HG03457 (cell line): Measurements from ENCODE around the gene GHR.
"Not testable (repeated sequence)": the region's sequence is repeated elsewhere in the genome, so short reads cannot be mapped to it uniquely, and the experiment has no call there.

Experiments used
- ATAC-seq: cut with Tn5 transposase; IDR thresholded peaks from one replicate; pipeline ENCODE4 v1.9.1; 2021; ENCODE audit warnings: moderate number of reproducible peaks; ENCODE audit not compliant: unreplicated experiment

Gene GHR

DNA sequence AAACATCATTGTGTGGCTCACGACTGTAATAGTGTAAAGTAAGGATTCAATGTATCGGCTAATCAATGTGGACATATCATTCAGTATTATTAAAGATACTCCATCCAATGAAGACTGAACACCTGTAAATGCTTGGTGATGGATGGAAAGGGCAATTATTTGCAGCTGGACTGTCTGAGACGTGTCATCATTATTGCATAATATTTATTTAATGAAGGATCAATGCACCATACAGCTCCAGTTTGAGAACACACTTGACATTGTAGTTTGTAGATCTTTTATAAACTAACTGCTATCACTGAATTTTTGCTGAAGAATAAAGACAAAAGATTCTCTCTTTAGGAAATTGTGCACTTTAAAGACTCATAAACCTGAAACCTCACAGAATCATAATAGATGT lies 215.7 kb downstream of the GHR start:
- ATAC-seq: no peak

DNA sequence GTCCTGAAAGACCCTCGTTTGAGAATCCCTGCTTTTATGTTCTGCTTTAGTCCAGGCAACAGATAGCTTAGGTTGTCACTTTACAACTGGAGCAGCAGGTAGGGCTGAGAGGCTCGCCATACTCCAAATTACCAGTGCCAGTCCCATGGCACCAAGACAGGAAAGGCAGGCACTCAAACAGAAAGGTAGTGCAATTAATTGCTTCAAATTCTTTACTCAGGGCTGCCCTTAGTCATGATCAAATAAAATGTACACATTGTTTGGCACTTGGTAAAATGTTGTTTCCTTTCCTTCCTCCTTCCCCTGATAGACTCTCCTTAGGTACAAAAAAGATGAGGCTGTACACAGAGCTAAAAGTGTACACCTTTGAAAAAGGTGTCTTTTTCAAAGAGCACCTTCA lies 217.6 kb downstream of the GHR start:
- ATAC-seq: no peak

DNA sequence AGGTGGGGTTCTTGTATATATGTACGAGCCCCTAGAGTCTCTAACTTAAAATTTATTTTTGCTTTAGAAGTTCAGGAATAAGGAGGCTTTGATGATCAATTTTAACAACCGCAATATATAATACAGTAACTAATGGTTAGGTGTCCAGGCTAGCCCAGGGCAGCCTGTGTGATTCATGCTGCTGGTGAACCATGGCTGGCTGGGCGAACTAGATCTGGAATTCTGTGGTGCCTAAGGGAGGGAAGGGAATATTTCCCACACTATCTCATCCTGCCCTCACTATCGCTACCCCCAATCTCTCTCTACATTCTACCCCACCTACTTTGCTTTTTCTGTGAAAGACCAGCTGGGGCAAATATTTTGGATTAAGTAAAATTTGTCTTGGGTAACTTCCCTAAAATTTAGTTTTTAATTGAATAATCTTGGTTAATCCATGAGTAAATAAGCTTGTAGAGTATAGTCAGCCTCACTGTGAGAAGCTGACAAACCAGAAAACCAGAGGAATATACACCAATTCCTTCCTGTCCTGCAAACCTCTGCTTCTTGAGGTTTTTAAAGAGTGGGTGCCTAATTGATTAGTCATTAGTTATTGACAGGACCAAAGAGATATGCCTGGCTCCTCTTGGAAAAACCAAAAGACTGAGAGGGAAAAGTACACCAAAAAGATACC lies 218.2 kb downstream of the GHR start:
- no peak for ATAC-seq

DNA sequence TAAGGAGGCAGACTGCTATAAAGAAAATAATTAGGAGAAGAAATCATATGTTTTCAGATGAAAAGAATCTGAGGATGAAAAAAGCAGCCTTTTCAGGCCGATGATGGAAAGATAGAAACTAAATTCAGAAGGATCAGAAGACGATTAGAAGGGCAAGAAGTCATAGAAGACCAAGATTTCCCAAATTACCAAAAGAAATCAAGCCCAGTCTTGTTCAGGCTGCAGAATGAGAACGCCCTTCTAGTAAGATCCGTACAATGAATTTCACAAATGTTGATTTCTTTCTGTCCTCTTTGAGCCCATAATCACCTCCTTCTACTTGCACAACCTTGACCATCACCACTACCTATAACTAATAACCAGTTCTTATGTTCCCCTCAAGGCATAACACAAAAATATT lies 218.8 kb downstream of the GHR start:
- no peak for ATAC-seq

DNA sequence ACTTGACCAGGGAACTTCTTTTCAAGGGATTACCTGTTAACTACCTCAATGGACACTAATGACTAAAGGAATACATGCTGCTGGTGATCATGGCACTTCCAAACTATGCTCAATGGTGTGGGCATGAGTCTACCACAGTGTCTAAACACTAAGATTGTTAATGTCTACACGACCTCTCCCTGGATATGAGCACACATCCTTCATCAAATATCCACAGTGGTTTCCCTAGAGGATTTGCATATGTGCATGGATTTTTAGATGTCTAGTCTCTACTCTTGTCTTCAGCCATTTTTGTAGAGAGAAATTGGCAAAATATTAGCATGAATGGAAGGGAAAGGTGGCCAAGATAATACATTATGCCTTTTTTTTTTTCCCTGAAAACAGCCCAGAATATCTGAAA lies 220.1 kb downstream of the GHR start:
- no peak for ATAC-seq

DNA sequence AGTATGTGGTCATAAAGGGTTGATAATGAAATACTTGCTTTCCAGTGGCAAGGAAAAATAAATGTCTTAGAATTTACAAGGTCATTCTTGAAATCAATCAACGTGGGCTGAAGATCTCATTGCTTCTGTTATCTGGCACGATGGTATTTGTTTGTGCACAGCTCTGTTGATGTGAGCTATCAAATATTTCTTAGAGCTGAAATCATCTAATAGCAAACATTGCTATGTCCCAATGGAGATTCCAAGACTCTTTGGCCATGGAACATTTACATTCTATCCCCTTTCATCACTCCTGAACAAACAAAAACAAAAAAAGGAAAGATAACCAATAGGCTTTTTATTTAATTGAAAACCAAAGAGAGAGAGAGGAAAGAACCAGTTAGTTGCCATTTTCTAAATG lies 221.9 kb downstream of the GHR start:
- no peak for ATAC-seq

DNA sequence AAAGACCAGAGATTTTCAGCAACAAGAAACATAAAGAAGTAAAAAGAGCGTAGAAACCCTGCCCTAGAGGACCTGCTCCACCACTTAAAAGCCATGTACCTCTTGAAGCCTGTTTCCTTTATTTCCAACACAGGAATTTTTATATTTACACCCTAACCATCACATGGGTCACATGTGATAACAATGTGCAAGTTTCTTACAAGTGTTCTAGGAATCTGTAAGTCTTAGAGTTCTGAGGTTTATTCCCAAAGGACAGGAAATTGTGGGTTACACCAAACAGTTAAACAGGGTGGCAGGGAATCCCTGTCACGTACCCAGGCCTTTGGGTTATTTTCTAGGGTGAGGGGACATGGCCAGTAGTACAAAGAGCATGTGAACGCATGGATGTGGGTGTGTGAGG lies 224.8 kb downstream of the GHR start:
- no peak for ATAC-seq

DNA sequence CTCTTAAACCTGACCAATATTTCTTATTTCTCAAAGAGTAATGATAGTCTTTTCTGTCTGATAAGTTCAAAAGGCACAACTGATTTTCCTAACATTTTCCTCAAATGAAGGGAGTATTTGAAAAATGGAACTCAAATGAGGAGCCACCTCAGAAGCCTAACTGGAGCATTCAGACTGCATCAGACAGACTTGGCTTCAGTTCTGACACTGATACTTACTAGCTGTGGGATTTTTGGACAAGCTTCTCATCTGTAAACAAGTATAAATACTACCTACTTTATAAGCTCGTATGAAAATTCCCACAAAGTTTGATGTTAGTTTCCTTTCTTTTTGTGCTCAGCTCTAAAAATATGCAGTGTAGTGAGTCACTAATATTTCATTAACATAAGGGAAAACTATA lies 225.7 kb downstream of the GHR start:
- ATAC-seq: no peak

DNA sequence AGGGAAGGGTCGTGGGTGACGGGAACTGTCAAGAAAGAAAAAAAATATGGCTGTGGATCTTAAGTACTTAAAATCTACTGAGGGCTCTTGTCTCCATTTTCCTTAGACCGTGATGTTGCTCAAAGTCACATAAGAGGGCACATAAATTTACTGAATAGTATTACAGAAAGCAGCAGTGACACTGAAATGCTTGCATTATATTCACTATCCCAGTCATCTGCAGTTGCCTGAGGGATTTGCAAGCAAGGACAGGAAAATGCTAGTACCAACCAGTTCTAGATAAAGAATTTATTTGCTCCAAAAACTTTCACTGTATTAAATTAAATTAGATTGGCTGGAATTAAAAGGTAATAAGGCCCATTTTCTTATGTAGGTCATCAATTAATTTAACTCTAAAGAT lies 226.8 kb downstream of the GHR start:
- ATAC-seq: no peak

DNA sequence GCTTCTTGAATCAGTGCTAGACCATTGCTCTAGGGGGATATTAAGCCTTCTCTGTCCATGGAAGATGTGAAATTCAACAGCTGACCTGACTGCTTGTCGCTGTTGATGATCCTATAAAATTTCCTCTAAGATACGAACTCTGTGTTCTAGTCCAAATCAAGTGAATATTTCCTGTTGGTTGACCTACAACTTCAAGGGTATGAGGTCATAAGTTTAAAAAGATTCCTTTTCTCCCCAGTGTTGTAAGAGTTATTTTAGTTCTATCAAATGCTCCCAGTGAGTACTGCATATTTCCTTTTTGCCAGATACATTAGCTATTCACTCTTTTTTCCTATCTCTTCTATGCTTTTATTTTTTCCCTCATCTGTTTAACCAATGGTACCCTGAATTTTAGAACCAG lies 230.5 kb downstream of the GHR start:
- ATAC-seq: no peak

DNA sequence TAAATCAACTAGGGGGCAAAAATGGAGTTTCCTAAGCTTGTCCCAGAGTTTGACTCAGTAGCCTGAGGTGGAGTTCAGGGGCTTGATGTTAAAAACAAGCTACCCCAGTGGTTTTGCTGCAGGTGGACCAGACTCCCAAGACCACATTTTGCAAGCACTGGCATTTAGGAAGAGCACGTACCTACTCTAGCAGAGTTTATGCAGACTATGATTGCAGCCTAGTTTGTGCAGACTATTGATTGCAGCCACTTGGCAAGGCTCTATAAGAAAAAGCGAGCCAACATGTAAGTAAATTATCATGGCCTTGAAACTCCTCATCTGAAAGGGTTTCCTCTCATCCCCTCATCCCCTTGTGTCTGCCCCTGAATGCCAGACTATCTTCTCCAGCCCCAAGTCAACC lies 231.4 kb downstream of the GHR start:
- no peak for ATAC-seq

DNA sequence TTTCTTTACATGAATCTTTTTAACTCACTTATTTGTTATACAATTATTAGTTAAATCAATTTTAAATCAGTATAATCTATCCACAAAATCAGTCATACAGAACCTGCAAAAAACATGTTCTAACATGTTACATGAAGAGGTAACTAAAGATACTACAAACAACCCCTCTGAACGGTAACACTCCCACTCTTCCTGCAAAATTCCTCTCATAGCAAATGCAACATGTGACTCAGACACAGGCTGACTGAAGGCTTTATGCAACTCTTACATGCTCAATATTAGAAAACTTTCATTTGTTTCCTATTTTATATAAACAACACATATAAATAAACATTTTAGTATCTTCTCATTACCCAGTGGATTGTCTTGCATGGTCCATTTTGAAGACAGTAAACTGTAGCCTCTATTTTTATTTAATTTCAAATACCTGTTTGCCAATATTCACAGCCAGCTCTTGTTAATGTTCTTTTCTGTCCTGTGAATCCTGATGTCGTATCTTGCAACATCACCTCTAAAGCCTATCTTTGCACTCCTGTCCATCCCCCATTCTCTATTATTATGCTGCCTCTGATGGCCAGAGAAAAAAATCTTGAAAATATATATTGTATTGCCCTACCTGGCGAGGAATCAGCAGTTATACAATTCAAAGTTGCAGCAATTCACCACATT lies 232.9 kb downstream of the GHR start:
- ATAC-seq: no peak

DNA sequence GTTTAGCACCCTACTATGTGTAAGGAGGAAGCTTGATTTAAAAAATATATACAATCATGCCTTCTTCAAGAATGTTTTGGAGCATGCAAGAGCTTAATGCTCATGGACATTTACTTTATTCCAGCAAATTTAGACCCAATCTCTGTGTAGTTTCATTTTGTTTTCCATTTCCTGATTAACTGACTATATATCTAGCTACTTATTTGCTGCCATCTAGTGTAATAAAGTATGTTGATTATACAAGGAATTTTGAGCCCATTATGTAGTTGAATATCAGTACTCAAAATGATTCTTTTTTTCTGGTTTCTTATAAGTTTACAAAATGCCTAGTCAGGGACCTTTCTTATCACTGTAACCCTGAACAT lies 233.4 kb downstream of the GHR start:
- no peak for ATAC-seq

DNA sequence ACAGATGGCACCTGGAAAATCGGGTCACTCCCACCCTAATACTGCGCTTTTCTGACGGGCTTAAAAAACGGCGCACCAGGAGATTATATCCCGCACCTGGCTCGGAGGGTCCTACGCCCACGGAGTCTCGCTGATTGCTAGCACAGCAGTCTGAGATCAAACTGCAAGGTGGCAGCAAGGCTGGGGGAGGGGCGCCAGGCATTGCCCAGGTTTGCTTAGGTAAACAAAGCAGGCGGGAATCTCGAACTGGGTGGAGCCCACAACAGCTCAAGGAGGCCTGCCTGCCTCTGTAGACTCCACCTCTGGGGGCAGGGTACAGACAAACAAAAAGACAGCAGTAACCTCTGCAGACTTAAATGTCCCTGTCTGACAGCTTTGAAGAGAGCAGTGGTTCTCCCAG lies 236.6 kb downstream of the GHR start:
- ATAC-seq: not testable (repeated sequence)

DNA sequence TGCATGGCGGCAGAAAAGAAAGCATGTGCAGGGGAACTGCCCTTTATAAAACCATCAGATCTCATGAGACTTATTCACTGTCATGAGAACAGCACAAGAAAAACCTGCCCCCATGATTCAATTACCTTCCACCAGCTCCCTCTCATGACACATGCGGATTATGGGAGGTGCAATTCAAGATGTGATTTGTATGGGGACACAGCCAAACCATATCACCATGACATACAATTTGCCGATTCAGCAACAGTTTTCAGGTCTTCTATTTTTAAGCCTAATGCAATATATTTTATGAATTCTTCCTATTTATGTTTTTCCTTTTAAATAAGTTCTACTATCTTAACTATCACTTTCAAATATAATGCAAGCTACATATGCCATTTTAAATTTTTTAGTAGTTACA lies 242.6 kb downstream of the GHR start:
- no peak for ATAC-seq

DNA sequence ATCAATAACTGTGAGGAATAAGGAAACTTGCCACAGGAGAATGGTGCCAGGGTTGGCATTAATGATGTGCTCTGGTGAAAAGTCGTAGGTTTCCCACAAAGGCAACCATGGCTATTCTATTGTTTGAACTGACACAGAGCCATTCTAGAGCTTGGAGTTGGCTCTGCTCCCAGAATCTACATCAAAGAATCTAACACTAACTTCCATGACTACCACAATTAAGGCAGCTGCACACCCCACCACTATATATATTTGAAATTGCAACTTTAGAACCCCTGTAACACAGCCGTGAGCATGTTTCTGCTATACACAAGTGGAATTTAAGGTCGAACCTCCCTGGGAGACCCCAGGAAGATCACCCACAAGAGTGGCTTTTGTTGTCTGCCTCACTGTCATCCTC lies 243.6 kb downstream of the GHR start:
- ATAC-seq: no peak

DNA sequence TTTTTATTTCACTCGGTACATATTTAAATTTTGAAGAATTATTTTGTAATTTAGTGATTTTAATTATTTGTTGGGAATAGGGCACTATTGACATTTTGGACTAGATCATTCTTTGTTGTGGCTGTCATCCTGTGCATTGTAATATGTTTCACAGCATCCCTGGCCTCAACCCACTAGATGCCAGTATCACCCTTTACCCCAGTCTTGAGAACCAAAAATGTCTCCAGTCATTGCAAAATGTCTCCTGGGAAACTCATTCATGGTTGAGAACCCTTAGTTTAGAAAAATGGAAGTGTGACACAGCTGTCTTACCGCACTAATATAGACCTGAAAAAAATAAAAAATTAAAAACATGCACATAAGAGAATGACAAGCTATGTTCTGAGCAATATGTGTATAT lies 245.0 kb downstream of the GHR start:
- no peak for ATAC-seq

DNA sequence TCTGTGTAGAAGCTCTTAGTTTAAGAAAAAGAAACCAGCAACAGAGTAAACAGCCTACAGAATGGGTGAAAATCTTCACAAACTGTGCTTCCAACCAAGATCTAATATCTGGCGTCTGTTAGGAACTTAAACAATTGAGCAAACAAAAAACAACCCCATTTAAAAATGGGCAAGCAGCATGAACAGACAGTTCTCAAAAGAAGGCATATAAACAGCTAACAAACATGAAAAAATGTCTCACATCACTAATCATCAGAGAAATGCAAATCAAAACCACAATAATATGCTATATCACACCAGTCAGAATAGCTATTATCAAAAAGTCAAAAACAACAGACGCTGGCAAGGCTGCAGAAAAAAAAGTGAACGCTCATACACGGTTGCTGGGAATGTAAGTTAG lies 249.7 kb downstream of the GHR start:
- ATAC-seq: no peak

DNA sequence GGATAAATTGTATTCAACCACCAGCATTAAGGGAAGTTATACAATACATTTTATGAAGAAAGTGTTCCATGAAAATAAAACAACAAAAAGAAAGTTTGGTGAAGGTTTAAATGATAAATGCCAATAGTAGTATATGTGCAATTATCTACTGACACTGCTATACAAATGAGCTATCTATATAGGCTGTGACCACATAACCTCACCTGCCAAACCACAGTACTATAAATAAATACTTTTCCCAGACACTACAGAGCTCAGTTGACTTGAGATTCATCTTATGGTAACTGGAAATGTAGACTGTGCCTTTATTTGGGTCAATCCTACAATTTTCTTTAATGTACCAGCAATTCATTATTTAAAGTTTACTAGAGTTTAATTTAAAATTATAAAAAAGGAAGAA lies 252.4 kb downstream of the GHR start:
- ATAC-seq: no peak

DNA sequence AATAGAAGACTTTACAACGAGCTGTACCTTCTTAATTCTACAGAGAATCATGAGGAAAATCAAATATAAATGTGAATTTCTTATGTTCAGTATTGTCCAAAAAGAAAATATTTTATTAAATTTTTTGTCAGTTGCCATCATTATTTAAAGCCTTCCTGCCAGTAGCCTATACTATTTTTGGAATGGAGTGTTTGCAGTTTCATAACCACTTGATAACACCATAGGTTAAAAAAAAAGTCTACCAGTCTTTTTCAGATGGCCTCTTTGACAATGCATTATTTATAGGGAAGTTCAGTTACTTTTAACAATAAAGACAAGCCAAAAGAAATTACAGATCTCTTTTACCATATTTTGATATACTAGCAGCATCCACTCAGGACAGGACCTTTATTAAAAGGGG lies 253.1 kb downstream of the GHR start:
- ATAC-seq: no peak

DNA sequence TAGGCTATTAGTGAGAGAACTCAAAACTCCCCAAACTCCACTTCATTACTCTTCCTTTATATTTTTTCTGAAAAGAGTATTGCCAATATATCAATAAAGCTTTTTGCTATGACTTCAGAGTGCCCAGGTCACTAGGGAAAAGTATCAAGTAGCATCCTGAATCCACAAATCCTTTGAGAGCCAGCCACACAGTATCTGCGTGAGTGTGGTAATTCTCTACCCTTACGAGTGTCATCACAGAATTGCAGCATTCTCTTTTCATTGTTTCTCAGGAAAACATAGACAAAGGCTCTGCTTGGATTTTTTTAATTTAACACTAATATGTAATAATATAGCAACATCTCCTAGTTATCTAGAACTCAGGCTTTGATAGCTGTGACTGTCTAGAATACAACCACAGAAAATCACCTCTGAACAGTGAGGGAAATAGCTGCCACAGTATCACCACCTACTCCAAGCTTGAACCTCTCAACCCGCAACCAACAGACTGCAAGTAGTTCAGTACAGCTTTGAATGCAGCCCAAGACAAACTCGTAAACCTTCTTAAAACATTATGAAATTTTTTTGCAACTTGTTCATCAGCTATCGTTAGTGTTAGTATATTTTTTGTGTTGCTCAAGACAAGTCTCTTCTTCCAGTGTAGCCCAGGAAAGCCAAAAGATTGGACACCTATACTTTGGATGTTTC lies 254.1 kb downstream of the GHR start:
- no peak for ATAC-seq

DNA sequence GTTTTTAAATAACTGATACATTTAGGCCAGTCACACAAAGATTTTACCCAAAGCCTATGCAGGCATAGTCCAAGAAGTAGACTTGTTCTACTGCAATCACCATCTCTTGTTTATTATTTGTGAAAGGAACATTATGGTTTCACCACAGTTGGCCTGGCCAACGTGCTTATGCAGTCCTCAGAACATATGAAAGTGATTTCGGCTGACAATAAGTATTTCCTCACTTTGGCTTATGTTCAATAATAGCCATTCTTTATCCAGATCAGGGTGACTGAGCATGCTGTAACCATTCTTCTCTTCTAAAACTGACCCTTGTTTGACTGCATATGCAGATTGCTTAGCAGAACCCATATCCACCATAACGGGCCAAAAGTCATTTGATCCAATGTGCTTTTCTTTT lies 256.8 kb downstream of the GHR start:
- no peak for ATAC-seq

DNA sequence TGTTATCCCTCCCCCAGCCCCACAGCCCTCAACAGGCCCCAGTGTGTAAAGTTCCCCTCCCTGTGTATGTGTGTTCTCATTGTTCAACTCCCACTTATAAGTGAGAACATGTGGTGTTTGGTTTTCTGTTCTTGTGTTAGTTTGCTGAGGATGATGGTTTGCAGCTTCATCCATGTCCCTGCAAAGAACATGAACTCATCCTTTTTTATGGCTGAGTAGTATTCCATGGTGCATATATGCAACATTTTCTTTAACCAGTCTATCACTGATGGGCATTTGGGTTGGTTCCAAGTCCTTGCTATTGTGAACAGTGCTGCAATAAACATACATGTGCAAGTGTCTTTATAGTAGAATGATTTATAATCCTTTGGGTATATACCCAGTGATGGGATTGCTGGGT lies 261.8 kb downstream of the GHR start:
- not testable (repeated sequence) for ATAC-seq
